IPS-18a (cell line): ENCODE results near the gene HLF.

ENCODE experiments used
- H3K27ac ChIP-seq: one replicate; pipeline ENCODE4 v1.5.1; 2013; ENCODE audit warnings: low read length
- H3K27me3 ChIP-seq: one replicate; pipeline ENCODE4 v1.6.1; 2013; ENCODE audit warnings: mild to moderate bottlenecking, low read length; ENCODE audit not compliant: control insufficient read depth, insufficient read depth
- H3K36me3 ChIP-seq: one replicate; pipeline ENCODE4 v1.6.1; 2013; ENCODE audit warnings: low read depth, low read length; ENCODE audit not compliant: control insufficient read depth
- H3K4me1 ChIP-seq: one replicate; pipeline ENCODE4 v1.6.1; 2013; ENCODE audit warnings: low read depth, low read length; ENCODE audit not compliant: control insufficient read depth
- H3K4me3 ChIP-seq: one replicate; pipeline ENCODE4 v1.5.1; 2013; ENCODE audit warnings: low read length
- H3K9ac ChIP-seq: one replicate; pipeline ENCODE4 v1.6.1; 2013; ENCODE audit warnings: mild to moderate bottlenecking, low read length, moderate library complexity
- H3K9me3 ChIP-seq: one replicate; pipeline ENCODE4 v1.6.1; 2013; ENCODE audit warnings: low read depth, low read length; ENCODE audit not compliant: control insufficient read depth

HLF gene

DNA sequence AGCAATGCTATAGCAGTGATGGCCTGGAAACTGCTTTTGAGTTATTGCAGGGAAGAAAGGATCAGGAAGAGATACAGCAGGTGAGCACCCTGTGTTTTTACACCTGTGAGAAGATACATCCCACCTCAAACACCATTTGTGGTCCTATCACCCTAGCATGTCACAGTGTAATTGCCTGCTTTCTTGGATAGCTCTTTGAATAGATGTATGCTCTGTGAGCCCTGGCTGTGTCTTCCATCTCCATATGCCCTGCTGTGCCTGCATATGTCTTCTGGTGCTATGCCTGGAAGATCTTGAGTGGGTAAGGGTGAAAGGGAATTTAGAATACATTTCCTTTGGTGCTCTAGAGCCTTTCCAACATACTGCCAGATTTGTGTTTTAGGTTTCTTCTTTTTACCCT is 15.5 kb downstream of the HLF start:
- no peak overlapping the region for H3K27ac ChIP-seq
- H3K4me1 ChIP-seq = no peaks in the 10 kb centered on the region
- H3K27me3 ChIP-seq = no peaks in the 10 kb centered on the region
- no peak overlapping the region for H3K9ac ChIP-seq
- no peaks in the 10 kb centered on the region for H3K9me3 ChIP-seq
- no peaks in the 10 kb centered on the region for H3K36me3 ChIP-seq
- H3K4me3 ChIP-seq = no peak overlapping the region

DNA sequence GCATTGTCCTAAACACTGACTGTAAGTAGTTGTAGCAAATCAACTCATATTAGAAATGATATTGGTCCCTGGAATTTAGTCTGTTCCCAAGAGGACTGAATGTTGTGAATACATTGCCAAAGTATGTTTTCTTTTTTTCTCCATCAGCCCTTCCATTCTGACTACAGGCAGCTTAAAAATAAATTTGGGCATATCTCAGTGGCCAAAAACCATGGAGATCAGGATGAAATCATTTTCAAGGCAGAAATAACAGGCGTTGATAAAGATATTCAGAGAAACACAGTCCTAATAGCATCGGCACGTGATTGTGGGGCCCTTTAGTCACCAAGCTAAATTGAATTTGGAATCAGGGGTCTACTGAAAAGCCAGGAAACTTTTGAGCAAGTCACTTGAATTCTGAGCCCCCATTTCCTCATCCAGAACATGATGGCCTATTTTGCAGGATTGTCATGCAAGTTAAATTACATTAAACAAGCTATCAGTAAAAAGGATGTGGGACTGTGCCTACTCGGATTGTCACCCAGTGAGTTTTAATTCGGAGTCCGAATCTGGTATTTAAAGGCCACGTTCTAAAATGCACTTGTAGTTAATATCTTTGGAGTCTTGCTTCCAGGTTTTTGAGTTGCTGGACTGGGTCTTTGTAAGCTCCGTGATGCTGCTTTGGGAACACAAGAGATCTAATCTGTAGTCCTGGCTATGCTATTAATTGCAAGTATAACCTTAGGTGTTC is 17.1 kb downstream of the HLF start:
- H3K4me1 ChIP-seq = no peaks in the 10 kb centered on the region
- H3K36me3 ChIP-seq = no peaks in the 10 kb centered on the region
- no peaks in the 10 kb centered on the region for H3K27me3 ChIP-seq
- H3K9me3 ChIP-seq = no peaks in the 10 kb centered on the region
- no peak overlapping the region for H3K4me3 ChIP-seq
- H3K9ac ChIP-seq = no peak overlapping the region
- H3K27ac ChIP-seq = no peak overlapping the region

DNA sequence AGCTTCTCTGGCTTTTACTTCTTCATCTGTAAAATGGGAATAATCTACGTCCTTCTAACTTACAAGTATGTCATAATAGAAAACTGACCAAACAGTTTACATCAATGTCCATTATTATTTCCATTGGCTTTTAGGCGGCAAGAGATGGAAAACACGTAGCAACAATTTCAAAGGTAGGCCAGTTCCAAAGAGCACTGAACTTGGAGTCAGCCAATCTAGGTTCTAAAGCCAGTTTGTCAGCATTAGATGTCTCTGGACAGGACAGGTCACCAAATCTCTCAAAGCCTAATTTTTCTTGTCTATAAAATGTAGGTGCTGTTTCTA is 17.6 kb downstream of the HLF start:
- Histone ChIP-seq H3K36me3 (no peaks in the 10 kb centered on the region), H3K4me1 (no peaks in the 10 kb centered on the region), H3K4me3 (no peak overlapping the region), H3K9ac (no peak overlapping the region), H3K9me3 (no peaks in the 10 kb centered on the region), H3K27ac (no peak overlapping the region), H3K27me3 (no peaks in the 10 kb centered on the region)

DNA sequence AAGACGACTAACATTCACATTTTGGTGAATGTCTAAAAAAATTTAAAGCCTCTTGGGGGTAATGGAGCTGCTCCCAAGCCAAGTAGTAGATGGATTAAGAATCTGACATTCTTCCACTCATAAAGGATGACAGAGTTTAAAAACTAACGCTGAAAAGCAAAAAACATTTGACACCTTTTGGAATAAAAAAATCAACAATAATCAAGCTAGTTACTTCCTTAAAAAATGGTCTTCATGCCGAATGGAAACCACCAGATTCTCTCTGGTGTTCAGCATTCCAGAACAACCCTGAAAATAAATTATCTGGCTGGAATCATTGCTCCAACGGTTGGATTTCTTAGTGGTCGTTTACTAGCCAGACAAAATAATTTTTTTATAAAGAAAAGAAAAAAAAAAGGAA is 18.0 kb downstream of the HLF start:
- no peaks in the 10 kb centered on the region for H3K36me3 ChIP-seq
- no peak overlapping the region for H3K27ac ChIP-seq
- no peaks in the 10 kb centered on the region for H3K4me1 ChIP-seq
- H3K9me3 ChIP-seq = no peaks in the 10 kb centered on the region
- no peaks in the 10 kb centered on the region for H3K27me3 ChIP-seq
- H3K9ac ChIP-seq = no peak overlapping the region
- H3K4me3 ChIP-seq = no peak overlapping the region

DNA sequence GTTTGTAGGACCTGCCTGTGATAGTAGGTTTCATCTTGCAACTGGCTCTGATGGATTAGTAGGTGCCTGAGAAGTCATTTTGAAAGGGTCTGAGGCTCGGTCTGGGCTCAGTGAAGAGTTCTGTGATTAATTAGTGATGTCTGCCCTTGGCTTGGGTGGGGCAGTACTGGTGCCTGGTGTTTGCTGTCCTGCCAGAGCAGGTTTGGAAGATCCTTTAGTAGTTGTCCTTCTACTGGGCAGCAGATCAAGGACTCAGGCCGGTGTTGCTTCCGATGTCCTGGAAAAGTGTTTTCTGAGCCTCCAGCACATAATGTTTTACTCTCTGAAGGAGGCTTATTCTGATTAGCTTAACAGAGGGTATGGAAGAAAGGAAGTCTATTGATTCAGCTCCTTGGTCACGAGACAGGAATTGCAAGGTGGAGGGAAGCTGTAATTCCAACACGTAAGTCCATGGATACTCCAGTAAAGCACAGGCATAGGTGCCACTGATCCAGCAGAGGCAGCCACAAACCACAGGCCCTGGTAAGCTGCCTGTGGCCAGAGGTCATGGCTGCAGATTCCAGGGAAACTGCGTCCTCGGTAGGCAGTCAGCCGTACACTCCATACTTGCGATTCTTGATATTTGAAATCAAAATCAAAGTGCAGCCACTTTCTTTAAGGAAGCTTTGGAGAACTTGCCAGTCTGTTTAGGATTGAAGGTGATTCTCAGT is 18.7 kb downstream of the HLF start:
- no peak overlapping the region for H3K9ac ChIP-seq

DNA sequence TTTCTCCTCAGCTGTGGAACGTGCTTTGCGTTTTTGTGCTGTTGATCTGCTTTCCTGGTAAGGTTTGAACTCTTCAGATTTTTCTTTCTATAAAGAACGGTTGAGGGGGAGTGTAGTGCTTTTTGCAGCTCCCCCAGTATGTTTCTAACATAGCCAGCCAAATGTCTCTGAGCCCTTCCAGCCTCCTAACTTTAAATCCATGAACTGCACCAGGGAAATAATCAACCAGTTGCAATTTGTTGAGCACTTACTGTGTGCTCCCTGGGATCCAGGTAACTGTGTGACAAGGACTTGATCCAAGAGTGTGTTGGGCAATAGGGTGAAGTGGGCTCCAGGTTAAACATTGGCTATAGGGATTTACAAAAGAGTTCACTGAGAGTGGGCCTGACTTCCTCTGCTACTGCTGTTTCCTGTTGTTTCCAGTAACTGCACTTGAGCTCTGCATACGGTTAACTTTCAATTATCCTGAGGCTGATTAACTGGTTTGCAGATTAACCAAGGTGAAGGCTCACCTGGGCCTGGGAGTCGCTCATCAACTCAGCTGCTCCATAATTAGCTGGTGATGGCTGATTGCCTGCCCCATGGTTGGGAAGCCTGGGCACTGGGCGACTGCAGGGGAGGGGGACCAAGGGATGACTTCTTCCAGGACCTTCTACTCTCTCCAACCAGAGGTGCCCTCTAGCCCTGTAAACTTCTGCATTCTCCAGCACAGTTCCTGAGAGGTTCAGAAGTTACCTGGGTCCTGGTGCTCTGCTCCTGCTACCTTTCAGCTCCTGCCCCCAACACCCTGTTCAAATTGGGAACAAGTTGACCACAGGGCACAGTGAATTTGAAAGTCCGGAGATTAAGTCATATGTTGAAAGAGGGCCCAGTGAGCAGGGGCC is 19.5 kb downstream of the HLF start:
- no peak overlapping the region for H3K27ac ChIP-seq

More for the DNA sequence above, 18.7 kb downstream of the HLF start:
- Histone ChIP-seq H3K27ac (no peak overlapping the region), H3K9me3 (no peaks in the 10 kb centered on the region), H3K36me3 (no peaks in the 10 kb centered on the region), H3K27me3 (no peaks in the 10 kb centered on the region), H3K4me1 (no peaks in the 10 kb centered on the region), H3K4me3 (no peak overlapping the region)

DNA sequence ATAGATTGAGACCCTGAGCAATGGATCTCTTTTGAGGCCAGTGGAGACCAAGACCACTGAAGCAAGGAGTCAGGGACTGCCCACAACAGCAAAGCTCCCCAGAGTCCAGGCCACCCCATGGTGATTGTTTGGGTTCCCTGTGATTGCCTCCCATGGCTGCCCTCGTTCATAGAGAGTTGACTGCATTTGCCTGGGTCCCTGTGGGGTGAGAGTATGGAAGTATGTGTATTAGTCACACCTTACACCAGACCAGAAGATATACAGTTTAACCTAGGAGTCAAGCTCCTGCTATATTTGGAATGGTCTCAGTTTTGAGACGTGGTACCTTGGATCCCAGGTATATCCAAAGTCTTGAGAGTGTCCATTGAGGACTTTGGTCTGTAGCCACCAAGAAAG is 20.2 kb downstream of the HLF start:
- Histone ChIP-seq H3K36me3 (no peaks in the 10 kb centered on the region), H3K4me3 (no peak overlapping the region), H3K9me3 (no peaks in the 10 kb centered on the region), H3K9ac (no peak overlapping the region), H3K4me1 (no peaks in the 10 kb centered on the region), H3K27me3 (no peaks in the 10 kb centered on the region), H3K27ac (no peak overlapping the region)

More for the DNA sequence above, 19.5 kb downstream of the HLF start:
- H3K9me3 ChIP-seq = no peaks in the 10 kb centered on the region
- H3K9ac ChIP-seq = no peak overlapping the region
- H3K4me3 ChIP-seq = no peak overlapping the region
- H3K36me3 ChIP-seq = no peaks in the 10 kb centered on the region
- H3K27me3 ChIP-seq = no peaks in the 10 kb centered on the region
- H3K4me1 ChIP-seq = no peaks in the 10 kb centered on the region

DNA sequence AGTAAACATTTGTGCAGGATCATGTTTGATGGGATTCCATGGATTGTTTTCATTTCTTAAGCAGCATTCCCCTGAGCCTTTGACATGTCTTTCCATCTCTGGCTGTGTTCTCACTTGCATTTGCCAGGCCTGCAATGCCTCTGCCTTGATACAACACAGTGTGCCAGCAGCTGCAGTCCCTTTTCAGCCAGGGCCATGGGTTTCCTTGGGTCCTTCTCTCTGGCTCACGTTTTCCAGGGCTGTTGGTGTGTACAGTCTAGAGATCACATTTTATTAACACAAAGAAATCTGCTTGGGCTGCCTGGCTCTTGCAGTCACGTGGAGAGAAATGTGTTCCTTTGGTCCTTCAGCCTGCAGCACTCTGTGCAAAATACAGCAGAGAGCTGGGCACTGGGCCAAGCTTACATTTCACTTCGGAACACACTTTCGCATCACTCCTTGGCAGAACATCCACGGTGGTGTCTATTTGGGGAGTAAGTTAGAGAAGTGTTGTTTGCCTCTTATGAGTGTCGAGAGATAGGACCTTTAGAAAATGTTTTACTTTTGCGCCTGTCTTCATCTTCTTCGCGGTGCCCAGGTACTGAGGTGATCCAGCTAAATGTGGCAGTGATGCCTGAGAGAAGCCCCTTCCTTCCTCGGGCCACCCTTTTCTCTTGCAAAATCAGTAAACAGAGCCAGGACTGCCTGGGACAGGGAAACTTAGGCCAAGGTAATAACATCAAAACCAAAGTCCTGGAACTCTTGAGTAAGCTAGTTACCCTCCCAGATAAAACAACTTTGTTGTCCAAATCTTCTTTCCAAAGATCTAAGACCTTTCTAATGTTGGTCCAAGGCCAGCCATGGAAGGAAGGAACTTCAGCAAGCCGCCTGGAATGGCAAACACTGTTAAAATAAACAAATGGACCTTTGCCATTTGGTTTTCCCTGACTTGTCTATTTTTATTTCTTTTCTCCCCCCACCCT is 20.9 kb downstream of the HLF start:
- Histone ChIP-seq H3K4me3 (no peak overlapping the region), H3K9me3 (no peaks in the 10 kb centered on the region), H3K4me1 (no peaks in the 10 kb centered on the region), H3K36me3 (no peaks in the 10 kb centered on the region), H3K27me3 (no peaks in the 10 kb centered on the region), H3K27ac (no peak overlapping the region), H3K9ac (no peak overlapping the region)

DNA sequence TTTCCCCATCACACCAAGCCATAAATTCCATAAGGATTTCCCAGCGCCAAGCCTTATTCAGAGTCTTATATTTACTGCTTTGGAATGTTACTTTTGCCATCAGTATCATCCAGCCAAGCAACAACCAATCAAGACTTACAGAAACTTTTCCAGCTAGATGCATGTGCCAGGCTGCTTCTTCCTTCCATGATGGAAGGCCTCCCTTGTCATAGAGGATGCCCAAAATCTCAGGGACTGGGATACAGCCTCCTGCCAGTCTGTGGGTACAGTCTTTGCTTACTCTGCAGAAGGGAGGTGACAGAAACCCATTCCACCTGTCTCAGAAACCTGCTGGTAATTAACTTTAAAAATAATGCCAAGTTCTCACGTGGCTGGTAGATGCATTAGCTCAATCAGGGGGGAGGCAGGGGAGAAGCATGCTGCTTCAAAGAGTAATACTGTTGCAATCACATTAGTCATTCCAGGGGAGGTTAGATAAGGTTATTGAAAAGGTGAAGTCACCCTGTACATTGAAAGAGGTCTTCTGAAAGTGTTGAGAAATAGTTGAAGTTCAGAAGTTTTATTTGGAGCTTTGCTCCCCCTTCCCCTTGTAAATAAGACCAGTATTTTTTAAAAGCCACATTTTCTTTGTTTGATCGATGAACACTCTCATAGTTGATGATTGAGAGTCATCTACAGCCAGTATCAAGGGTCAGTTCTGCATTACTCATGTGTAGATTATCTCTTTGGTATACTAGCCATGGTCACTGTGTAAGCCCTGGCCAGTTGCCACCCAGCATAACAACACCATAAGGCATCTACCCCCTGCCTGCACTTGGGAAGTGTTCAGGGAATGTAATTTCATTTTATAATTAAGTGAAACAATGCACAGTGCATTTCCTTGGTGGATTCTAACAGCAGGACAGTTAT is 22.2 kb downstream of the HLF start:
- no peaks in the 10 kb centered on the region for H3K4me1 ChIP-seq
- H3K27me3 ChIP-seq = no peaks in the 10 kb centered on the region
- no peaks in the 10 kb centered on the region for H3K36me3 ChIP-seq

DNA sequence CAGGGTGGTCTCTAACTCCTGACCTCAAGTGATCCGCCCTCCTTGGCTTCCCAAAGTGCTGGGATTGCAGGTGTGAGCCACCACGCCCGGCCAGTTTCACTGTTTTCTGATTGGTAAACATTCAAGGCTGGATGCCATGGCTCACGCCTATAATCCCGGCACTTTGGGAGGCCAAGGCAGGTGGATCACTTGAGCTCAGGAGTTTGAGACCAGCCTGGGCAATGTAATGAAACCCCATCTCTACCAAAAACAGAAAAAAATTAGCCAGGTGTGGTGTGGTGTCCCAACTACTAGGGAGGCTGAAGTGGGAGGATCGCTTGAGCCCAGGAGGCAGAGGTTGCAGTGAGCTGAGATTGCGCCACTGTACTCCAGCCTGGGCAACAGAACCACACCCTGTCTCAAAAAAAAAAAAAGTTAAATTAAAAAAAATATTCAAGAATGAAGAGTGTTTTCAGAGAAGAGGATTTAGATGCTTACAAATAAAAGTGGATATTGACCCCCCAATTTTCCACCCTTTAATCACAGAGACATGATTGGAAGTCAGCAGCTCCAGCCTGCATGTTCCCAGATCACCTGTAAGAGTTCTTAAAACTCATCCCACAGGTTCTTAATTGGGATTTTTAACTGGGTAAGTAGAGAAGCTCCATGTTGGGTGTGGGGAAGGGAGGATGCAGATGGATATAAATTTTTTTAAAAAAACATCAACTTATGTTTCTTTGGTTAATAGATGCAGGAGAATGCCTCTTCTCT is 23.8 kb downstream of the HLF start:
- no peaks in the 10 kb centered on the region for H3K27me3 ChIP-seq
- no peaks in the 10 kb centered on the region for H3K9me3 ChIP-seq
- H3K36me3 ChIP-seq = no peaks in the 10 kb centered on the region
- no peak overlapping the region for H3K27ac ChIP-seq
- no peak overlapping the region for H3K9ac ChIP-seq
- no peaks in the 10 kb centered on the region for H3K4me1 ChIP-seq
- no peak overlapping the region for H3K4me3 ChIP-seq

More for the DNA sequence above, 22.2 kb downstream of the HLF start:
- Histone ChIP-seq H3K27ac (no peak overlapping the region), H3K4me3 (no peak overlapping the region), H3K9me3 (no peaks in the 10 kb centered on the region), H3K9ac (no peak overlapping the region)
